Activated T-helper 1 cell treated with Interleukin-2 at 50 U/mL for 16 hours (primary cell): ENCODE results near the gene DIP2B.

ENCODE experiments used
- DNase-seq: peaks from one replicate; pipeline ENCODE4 v3.0.0-alpha.2; 2020; ENCODE audit warnings: low read depth

DIP2B gene

DNA sequence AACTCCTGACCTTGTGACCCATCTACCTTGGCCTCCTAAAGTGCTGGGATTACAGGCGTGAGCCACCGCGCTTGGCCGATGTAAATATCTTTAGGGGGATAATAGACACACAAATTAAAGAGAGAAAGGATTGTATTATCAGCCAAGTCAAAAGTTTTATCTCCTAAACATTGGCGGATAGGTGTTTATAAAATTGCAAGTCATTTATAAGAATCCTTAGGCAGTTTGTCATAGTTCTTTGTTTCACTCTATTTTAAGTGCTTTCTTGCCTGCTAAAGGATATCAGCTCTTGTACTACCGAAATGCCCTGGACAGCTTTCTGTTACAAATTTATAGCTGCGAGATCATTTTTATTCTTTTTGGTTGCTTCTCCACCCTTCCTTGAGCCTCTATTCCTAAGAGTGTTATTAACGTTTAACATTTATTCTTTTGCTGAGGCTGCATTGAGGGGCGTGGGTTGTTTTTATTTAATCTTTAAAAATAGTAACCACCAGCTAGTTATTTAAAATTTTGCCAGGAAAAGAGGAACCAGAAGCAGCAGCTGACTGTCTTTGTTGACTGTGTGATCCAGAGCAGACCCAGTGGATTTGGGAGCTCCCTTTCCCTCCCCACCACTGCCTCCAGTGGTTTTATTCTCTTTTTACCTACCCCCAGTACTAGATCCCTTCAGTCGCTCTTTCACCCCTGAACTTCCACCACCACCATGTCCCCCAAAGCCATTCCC lies 106.4 kb downstream of the DIP2B start:
- no peak for DNase-seq

DNA sequence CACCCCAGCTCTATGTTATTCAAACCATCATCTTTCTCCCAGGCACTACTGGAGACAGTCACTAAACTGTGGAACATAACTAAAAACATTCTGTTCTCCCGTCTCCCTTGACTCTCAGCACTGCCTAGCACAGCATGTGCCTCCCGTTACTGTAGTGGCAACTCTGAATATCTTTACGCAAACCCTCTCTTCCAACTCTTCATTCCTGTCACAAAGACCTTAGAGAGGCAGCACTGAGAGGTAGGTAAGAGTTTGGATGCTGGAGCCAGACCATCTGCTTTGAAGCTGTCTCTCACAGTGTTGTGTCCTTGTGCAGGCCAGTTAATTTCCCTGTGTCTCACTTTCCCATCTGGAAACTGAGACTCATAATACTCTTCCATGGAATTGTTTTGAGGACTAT lies 108.1 kb downstream of the DIP2B start:
- DNase-seq: no peak

DNA sequence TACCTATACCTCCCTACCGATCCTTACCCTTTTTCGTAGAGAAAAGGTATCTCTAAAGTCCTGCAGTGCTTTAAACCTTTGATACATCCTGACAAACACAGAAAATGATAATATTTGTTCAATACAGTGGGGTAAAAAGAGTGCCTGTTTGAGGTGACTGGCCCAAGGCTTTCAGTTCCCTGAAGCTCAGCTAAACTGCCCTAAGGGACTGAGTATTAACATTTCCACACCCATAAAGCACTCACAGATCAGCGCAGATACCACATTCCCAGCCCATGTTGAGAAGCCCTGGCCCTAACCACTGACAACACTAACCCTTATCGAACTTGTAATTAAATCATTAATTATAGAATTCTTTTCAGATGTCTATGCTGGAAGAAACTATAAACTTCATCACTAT lies 108.7 kb downstream of the DIP2B start:
- no peak for DNase-seq

GRCh38 chr12:50614167-50614759 lies 109.5 kb downstream of the DIP2B start:
- DNase-seq: no peak

DNA sequence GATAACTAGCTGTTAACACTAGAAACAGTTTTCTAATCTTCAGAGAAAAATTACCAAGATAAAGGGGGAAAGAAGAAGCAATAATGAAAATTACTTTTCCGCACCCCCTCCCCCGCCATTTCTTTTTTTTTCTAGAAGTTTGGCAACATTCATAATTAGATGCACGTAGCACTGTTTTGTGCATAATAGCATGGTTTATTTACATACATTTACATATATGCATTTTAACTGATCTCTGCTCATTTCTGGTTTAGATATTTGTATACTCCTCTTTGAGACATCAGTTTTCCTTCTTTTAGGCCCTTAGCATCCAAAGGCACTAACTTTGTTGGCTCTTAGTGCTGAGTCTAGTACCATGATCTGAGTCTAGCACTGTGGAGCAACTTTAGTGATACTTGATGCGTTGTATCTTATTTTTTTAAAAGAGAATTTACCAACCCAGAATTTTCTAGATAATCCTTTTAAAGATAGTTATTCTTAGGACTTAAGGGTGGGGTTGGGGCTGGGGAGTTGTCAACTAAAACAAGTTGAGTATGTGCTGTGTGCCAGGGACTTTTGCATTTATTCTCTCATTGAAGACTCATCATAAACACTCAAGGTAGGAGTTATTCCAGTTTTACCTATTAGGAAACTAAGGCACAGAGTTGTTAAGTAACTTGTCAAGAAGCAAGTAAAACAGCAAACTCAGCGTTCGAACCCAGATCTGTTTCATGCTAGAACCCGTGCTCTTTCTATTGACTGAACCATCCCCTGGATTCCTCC lies 110.5 kb downstream of the DIP2B start:
- DNase-seq: no peak

GRCh38 chr12:50615907-50616296 lies 111.1 kb downstream of the DIP2B start:
- DNase-seq: no peak

DNA sequence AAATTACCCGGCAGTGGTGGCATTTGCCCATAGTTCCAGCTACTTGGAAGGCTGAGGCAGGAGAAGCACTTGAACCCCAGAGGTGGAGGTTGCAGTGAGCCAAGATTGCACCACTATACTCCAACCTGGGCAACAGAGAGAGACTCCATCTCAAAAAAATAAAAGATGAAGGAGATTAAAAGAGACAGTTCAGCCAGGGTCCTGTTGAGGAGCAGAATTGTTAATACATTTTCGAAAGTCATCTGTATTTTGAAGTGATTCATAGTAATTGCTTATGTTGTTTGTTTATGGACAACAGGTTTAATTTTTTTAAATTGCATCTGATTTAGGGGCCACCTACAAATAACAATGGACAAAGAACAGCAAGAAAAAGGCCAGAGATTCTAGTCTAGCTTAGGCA lies 112.9 kb downstream of the DIP2B start:
- no peak for DNase-seq

DNA sequence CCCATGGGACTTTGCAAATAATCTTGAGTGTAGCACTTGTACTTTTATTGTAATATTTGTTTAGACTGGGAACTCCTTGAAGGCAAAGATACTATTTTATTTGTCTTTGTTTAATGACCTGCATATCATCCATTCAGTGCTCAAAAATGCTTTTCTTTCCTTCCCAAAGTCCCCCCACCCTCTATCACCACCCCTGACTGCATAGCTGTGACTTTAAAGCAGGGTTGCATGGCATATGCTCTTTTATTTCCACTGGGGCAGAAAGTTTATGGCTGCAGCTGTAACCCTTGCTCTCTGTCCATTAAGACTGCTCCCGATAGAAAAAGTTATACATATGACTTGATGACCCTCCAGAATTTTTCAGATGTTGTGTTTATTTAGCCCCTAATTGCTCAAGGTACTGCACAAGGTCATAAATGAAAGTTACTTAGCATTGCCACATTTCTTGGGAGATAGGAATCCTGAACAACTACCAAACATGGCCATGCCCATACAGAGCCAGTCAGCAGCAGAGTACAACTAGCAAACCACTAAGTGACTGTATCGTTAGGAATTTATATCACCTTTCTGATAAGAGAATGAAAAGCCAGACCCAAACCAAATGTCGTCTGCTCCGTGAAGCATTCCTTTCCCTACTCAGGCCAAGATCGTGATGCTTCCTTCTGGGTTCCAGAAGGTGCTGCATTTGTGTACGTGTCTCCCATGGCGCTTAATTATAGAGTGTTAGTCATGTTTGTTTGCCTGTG lies 114.3 kb downstream of the DIP2B start:
- DNase-seq: no peak

DNA sequence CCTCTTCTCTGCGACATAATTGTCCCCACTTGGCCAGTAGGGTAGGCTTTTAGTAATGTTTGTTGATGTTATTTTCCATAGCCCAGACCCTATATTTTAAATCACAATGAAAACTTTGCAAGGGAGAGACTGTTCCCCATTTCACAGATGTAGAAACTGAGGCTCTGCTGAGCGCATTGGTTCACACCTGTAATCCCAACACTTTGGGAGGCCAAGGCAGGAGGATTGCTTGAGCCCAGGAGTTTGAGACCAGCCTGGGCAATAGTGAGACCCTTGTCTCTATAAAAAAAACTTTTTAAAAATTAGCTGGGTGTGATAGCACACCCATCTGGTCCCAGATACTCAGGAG lies 114.8 kb downstream of the DIP2B start:
- DNase-seq: no peak

GRCh38 chr12:50620109-50620977 lies 115.6 kb downstream of the DIP2B start:
- no peak for DNase-seq

DNA sequence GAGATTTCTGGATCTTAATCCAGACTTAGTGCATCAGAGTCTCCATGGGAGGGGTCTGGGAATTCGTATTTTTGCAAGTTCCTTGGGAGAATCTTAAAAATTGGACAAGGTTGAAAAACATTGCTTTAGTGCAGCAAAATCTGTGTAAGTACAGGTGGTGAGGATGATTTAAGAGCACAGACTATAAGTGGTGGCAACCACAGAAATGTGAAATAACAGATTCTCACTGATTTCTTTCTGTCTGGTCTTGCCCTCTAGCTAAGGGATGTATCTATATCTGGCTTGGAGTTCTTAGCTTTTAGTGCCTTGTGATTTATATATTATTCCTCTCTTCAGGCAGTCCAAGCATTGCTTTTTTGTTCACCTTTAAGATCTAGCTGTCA lies 116.2 kb downstream of the DIP2B start:
- no peak for DNase-seq

DNA sequence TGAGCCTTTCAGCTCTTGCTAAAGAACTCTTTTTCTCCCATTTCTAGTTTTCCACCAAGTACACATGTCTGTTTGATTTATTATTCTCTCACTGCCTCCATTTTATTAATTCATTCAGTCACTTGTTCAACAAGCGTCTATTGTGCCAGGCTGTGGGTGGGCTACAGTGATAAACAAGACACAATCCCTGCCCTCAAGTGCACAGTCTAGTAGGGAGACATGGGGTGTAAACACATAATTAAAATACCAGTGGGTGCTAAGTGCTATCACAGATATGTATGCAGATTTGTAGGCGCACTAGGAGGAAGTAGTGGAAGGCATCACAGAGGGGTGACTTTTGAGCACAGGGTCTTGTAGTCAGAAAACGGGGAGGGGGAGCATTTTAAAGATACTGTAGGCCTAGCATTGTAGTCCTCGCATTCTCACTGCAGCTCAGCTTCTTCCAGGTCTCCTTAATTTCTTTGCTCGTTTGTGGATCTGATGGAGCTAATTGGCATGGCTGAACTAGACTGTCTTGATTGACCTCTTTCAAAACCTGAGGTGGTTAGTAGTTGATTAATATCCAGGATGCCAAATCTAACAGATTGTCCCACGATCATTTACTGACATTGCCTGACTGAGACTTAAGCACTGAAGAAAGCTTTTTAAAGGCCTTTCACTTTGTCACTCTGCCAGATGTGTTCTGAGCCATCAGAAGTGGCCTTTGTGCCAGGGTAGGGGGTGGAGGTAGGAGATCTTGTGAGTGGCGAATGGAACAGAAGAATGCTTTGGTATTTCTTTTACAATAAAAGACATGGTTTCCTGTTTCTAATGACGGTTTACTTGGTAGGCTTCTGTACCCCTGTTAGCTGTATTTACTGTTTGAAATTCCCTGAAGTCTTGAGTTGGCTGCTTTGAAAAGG lies 116.9 kb downstream of the DIP2B start:
- DNase-seq: no peak

- no peak for DNase-seq
Observed at GRCh38 chr12:50625029-50625925, 120.5 kb downstream of the DIP2B start.

DNA sequence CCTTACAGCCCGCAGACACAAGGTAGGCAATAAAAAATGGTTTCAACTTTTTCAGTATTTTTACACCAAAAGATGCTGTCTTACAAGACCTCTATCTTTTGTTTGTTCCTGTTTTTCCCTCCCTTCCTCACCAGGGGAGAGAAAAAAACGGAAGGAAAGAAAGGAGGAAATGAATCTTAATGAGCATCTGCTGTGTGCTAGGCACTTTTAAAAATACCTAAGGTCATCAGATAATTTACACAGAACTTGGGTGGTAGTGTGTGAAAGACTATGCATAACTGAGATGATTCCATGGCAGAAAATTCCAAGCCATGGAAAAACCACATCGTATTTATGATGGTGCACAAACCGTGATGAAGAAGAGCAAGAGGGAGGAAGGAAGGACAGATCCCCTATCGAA lies 121.2 kb downstream of the DIP2B start:
- DNase-seq: no peak

- no peak for DNase-seq
Observed at GRCh38 chr12:50627491-50627890, 122.7 kb downstream of the DIP2B start.

DNA sequence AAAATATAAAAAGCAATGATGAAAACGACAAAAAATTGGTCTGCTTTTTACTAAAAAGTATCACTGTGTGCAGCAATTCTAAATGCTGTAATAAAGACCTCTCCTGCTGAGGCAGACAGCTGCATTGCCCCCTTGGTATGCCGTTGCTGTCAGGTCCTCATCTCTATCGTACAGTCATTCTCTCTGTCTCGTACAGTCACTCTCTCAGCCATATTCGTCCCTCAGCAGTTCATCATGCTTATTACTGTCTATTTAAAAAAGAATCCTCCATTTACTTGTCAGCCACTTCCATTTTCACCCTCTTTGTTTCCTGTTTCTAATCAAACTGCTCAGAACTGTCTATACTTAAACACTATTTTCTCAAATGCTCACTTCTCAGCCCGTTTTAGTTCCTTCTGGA lies 123.6 kb downstream of the DIP2B start:
- no peak for DNase-seq

GRCh38 chr12:50633955-50634354 lies 129.2 kb downstream of the DIP2B start:
- no peak for DNase-seq

DNA sequence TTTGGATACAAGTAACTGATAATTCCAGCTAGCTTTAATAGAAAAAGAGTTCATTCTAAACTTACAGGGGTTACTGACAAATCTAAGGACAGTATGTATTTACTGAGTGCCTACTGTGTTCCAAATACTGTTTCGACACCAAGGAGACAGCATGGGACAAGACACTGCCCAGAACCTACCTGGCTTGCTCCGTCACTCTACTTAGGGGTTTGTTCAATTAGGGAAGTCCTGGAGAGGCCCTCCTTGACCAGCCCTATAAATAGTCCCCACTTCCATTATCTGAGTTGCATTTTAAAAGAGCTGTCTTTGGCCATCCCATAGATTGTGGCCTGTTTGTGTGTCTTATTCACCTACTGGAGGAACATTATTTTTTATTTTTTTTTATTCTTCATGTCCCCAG lies 129.6 kb downstream of the DIP2B start:
- DNase-seq: no peak

DNA sequence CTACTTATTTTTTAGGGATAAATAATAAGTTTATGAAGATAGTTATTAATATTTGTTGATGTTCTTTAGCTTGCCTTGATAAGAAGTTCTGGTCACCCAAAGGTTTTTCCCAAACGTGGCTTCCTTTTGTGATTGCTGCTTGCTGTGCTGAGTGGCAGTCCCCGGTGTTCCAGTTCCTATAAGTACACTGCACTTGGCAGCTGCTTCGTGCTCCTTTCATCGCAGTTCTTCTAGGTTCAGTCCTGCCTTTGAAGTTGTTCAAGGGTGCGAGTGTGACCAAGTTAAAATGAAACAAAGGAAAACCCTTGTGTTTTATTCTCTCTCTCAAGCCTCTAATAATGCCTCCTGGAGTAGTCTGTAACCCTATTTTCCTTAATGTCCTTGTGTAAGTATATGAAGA lies 130.6 kb downstream of the DIP2B start:
- DNase-seq: no peak

- no peak for DNase-seq
Observed at GRCh38 chr12:50635857-50636256, 131.1 kb downstream of the DIP2B start.
